ENCODE data around the gene PPM1G.

GRCh38 chr2:27363933-27364332 is 45.5 kb downstream of the PPM1G start:
- TF ChIP-seq CTCF (optimal IDR thresholded peaks at IDR 0.05 in 1 of 3, IDR thresholded peaks at IDR 0.05 in 1 of 3, conservative IDR thresholded peaks at IDR 0.05 in 1 of 3; ENCODE audit: extremely low read depth in 1 of 3, insufficient read depth in 2 of 3, low read length in 3 of 3): no peak
- TF ChIP-seq EZH2 (IDR thresholded peaks at IDR 0.05; ENCODE audit: low read length): no peak

Data from keratinocyte (primary cell).